Anterior cingulate cortex (tissue), 58 donors: ENCODE measurements around the gene ROBO1.
"Not testable (repeated sequence)": the region's sequence is repeated elsewhere in the genome, so short reads cannot be mapped to it uniquely, and the experiment has no call there.

Experiments
- DNase-seq, 58 donors: peaks; one replicate each; lab custom pipeline; 2025; lab: John Stamatoyannopoulos, UW

ROBO1 gene

GRCh38 chr3:79326642-79327041, 441.2 kb downstream of the ROBO1 start:
- no peak for DNase-seq

- not testable (repeated sequence) for DNase-seq
Observed at GRCh38 chr3:79325833-79326383, 441.9 kb downstream of the ROBO1 start.

- no peak for DNase-seq
Observed at GRCh38 chr3:79317551-79318518, 450.0 kb downstream of the ROBO1 start.

- DNase-seq = no peak
Observed at GRCh38 chr3:79314962-79315361, 452.8 kb downstream of the ROBO1 start.

GRCh38 chr3:79314544-79314943, 453.3 kb downstream of the ROBO1 start:
- no peak for DNase-seq

- no peak for DNase-seq
Observed at GRCh38 chr3:79310016-79310415, 457.8 kb downstream of the ROBO1 start.

GRCh38 chr3:79306934-79307570, 460.7 kb downstream of the ROBO1 start:
- DNase-seq = no peak

GRCh38 chr3:79299949-79300635, 467.7 kb downstream of the ROBO1 start:
- DNase-seq = not testable (repeated sequence)

- DNase-seq = no peak
Observed at GRCh38 chr3:79297245-79297960, 470.4 kb downstream of the ROBO1 start.

- DNase-seq = no peak
Observed at GRCh38 chr3:79286882-79287281, 480.9 kb downstream of the ROBO1 start.

- no peak for DNase-seq
Observed at GRCh38 chr3:79285871-79286270, 481.9 kb downstream of the ROBO1 start.

- no peak for DNase-seq
Observed at GRCh38 chr3:79285380-79285779, 482.4 kb downstream of the ROBO1 start.

GRCh38 chr3:79284781-79285180, 483.0 kb downstream of the ROBO1 start:
- DNase-seq = no peak

GRCh38 chr3:79278681-79279080, 489.1 kb downstream of the ROBO1 start:
- no peak for DNase-seq

- DNase-seq = no peak
Observed at GRCh38 chr3:79268422-79268821, 499.4 kb downstream of the ROBO1 start.

GRCh38 chr3:79264892-79265291, 502.9 kb downstream of the ROBO1 start:
- DNase-seq = no peak

- DNase-seq = no peak
Observed at GRCh38 chr3:79263423-79263822, 504.4 kb downstream of the ROBO1 start.

GRCh38 chr3:79258479-79258878, 509.3 kb downstream of the ROBO1 start:
- DNase-seq = no peak

- no peak for DNase-seq
Observed at GRCh38 chr3:79257791-79258190, 510.0 kb downstream of the ROBO1 start.

GRCh38 chr3:79255702-79256101, 512.1 kb downstream of the ROBO1 start:
- no peak for DNase-seq
